C1 segment of cervical spinal cord (tissue), 14 donors: ENCODE results near the gene GHRL.
"Not testable (repeated sequence)": the region's sequence is repeated elsewhere in the genome, so short reads cannot be mapped to it uniquely, and the experiment has no call there.

Source experiments
- DNase-seq, 14 donors: peaks; one replicate each; lab custom pipeline; 2025; lab: John Stamatoyannopoulos, UW

The GHRL gene

DNA sequence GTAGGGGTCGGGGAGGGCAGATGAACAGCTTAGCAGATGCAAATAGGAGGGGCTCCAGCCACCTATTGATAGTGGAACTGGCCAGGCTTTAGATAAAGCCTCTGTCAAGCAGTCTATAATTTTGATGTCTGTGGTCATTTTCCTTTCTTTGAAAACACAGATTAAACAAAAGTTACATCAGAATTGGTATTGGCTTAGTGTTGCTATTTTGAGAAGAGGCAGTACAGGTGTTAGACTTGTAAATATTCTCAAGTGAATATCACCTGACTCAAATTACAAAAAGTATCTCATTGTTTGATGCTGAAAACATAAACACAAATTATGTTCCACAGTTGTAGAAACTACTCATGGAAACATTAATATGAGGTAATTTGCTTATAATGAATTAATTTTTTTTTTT, 18.1 kb downstream of the GHRL start:
- no peak for DNase-seq

DNA sequence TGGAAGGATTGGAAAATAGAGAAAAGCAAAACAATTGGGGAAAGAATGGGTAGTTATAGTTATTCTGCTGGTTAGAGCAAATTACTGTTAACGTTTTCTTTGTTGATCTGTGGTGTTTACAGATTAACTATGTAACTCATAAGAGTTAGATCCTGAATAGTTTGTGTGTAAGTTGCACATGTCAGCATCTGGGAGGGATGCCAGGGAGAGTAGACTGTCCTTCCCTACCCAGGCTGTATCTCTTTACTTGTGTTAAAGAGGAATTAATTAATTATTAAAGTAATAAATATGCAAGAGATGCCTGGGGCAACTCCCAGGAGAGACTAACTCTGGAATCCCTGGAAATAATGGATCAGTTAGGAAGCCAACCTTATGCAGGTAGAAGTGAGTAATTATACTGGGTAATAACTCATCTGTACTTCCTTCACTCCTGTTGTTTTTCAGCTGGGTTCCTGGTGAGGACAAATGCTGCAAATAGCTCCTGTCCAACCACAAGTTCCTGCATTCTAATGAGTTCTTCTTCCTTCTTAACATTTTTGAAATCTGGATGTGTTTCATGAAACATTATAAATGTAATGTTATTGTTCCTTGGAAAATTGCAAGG, 18.9 kb downstream of the GHRL start:
- DNase-seq: no peak

DNA sequence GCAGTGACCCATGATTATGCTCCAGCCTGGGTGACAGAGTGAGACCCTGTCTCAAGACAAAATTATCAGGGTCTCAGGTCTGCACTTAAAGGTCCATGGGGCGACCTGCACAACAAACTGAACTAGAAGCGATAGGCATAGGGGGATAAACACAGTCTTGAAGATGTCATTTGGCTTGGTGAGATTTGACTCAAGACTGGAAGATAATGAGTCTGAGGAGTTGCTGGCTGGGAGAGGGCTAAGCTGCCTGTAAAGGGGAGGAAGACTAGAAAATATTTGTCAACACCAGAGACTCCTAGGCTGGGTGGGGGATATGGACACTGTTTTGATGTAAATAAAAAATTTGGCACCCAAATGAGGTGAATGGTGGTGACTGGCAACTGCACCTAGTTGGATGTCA, 19.8 kb downstream of the GHRL start:
- DNase-seq: no peak

DNA sequence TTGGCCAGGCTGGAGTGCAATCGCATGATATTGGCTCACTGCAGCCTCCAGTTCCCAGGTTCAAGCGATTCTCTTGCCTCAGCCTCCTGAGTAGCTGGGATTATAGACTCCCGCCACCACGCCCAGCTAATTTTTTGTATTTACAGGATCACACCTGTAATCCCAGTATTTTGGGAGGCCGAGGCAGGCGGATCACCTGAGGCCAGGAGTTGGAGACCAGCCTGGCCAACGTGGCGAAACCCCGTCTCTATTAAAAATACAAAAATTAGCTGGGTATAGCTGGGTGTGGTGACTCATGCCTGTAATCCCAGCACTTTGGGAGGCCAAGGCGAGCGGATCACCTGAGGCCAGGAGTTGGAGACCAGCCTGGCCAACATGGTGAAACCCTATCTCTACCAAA, 20.3 kb downstream of the GHRL start:
- not testable (repeated sequence) for DNase-seq

DNA sequence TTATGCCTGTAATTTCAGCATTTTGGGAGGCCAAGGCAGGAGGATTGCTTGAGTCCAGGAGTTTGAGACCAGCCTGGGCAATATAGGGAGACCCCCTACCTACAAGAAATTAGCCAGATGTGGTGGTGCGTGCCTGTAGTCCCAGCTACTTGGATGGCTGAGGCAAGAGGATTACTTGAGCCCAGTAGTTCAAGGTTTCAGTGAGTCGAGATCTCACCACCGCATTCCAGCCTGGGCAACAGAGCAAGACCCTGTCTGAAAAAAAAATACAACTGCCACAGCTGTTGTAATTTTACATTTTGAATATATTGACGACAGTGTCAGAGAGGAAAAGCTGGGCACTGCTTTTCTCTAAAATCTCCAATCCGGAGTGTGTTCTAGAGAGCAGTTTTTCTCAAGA, 23.3 kb downstream of the GHRL start:
- DNase-seq: no peak

DNA sequence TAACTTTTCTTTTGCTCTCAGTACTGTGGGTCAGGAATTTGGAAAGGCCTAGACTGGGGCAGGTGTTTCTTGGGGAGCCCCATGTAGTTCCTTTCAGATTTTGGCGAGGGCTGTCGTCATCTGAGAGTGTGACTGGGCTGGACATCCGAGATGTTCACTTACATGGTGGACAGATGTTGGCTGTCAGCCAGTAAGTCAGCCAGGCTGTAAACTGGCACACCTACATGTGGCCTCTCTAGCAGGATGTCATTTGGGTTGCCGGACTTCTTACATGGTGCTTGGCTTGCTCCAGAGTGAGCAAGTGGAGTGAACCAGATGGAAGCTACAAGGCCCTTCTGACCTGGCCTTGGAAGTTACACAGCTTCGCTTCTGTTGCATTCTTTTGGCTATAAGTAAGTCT, 23.8 kb downstream of the GHRL start:
- DNase-seq: peak in 1 of 14 donors; percentile 7

DNA sequence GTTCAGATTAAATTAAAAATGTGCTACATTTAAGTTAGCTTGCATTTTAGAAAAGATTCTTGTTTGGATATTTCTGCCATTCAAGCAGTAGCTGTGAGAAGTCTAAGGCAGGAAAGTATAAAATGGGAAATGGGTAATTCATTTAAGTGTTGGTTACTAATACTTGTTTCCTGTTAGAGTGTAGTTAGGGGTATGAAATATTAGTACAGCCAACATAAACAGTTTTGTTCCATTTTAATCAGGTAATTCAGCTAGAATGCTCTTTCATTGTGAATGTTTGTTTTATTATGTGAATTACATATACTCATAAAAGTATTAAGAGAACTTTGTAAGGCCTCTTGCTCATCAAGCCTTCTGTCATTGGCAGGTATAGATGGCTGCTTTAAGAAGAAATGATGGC, 24.6 kb downstream of the GHRL start:
- no peak for DNase-seq

DNA sequence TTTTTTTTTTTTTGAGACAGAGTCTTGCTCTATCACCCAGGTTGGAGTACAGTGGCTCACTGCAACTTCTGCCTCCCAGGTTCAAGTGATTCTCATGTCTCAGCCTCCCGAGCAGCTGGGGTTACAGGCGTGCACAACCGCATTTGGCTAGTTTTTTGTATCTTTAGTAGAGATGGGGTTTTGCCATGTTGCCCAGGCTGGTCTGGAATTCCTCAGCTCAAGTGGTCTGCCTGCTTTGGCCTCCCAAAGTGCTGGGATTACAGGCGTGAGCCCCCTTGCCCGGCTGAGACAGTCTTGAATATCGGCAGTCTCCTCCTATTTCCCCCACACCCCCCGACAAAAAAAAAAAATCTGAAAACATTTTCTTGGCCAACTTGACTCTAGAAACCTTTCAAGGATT, 25.8 kb downstream of the GHRL start:
- DNase-seq: not testable (repeated sequence)

DNA sequence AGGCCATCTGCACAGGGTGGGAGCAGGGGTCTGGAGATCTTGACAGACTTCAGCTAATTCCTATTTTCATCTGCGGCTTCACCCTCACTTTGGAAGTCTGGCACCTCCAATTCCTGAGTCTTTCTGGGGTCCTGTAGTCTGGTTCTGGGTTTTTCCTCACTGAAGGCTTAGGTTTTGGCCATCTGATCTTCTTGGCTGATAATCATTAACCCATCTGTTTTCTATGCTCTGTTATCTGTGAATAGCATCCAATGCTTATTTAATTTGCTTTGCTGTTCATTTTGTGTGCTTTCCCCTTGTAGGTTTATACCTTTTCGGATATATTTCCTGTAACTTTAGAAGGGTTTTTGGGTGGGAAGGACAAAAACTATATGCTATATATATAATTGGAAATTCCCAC, 26.9 kb downstream of the GHRL start:
- DNase-seq: no peak

DNA sequence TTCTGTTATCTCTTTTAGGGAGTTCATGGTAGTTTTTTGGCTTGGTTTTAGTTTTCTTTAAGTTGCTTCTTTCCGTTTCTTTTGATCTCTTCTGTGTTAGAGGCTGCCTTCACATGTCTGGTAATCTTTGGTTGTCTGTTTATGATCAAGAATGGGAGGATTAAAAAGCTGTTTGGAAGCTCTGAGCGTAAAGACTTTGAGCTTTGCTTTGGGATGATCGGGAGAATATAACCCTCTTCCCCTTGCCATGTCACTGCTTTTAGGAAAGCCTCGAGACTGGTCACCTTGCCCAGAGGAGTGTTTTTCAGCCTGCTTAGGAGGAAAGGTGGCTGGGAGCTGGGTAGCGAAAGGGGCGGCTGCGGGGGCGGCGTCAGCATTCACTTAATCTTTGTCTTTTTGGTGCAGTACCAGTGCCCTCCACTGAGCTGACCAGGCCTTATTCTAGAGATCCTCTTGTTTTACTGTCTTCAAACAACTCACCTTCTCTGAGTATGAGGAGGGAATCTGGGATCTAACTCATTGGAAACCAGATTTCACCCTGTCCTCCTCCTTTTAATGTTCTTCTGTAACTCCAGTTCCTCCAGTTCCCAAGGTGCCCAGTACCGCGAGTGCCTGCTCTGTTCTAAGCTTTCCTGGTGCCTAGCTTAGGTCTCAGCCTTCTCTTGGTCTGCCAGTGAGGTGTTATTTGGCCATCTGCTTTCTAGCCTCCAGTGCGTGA, 28.9 kb downstream of the GHRL start:
- DNase-seq: peak in 1 of 14 donors; percentile 11

DNA sequence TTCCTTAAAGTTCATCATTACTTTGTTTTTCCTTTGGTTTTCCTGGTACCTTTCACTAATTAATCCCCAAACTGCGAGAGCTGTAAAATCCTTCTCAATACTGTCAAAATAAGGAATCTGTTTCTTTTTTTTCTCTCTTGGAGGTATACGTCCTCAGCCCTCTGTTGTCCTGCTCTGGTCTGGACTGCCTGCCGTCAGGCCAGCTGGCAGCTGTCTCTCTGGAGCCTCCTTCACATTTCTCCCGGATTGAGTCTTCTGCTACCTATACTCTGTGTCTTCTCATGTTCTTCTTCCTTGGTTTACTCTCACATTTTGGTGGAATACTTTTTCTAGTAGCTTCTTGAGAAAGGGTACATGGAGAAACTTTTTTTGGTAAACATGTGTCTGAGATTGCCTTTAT, 30.7 kb downstream of the GHRL start:
- DNase-seq: peak in 1 of 14 donors; percentile 13

DNA sequence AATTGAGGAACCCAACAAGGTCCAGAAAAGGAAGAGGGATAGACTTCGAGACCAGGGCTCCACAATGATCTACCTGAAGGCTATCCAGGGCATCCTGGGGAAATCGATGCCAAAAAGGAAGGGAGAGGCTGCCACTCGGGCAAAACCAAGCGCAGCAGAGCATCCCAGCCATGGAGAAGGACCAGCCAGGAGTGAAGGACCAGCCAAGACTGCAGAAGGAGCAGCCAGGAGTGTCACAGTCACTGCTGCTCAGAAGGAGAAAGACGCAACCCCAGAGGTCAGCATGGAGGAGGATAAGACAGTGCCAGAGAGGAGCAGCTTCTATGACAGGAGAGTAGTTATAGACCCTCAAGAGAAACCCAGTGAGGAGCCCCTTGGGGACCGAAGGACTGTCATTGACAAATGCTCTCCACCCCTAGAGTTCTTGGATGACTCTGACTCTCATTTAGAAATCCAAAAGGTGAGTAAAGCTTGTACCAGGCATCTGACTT, 32.5 kb downstream of the GHRL start:
- DNase-seq: no peak

DNA sequence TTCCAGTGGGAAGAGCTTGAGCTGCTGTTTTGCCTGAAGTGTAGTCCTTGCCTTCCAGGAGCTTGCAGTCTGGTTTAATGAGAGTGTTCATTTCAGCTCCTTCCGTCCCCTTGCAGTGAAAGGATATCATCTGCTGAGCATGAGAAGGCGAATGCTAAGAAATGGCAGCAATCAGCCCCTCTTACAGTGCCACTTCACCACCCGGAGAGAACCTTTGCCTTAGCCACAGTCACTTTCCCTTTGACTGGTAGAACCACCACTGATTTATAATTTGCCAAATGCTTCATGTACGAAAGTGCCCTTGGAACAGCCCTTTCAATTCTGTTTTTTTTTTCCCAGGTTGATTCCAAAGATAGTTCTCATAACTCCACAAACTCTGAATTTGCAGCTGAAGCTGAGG, 32.9 kb downstream of the GHRL start:
- DNase-seq: no peak

DNA sequence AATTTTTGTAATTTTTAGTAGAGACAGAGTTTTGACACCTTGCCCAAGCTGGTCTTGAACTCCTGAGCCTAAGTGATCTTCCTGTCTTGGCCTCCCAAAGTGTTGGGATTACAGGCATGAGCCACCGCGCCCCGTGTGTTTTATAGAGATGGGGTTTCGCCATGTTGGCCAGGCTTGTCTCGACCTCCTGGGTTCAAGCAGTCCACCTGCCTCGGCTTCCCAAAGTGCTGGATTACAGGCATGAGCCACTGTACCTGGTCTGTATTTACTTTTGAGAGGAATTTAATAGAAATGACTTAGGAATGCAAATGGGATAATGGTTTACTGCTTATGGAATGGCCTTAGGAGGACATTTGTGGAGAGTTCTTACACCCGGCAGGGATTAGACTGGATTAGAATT, 33.7 kb downstream of the GHRL start:
- no peak for DNase-seq

DNA sequence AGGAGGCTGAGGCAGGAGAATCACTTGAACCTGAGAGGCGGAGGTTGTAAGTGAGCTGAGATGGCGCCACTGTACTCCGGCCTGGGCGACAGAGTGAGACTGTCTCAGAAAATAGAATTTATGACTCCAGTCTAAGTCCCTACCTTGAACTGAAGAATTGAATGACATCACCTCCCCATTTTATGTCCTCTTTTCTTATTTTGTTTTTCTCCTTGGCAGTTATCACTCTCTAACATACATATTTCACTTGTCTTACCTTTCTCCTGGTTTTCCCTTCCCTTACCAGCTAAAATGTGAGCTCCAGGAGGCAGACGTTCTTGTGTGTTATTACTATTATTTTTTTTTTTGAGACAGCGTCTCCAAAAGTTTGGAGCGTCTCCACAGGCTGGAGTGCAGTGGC, 36.9 kb downstream of the GHRL start:
- no peak for DNase-seq

DNA sequence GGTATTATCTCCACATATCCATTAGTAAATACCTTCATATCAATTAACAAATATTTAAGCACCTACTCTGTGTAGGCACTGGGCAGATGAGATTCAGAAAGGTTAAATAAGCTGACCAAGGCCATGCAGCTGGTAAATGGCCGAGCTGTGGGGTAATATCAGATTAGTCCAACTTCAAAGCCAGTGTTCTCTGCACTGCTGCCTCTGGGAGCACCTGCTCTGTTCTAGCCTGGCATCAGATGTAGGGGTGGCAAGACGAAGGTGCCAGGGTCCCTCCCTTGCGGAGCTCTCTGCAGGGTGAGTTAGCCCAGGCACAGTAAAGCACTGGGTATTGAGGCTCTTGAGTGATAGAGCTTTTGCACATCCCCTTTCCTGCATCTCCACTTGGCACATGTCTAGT, 39.0 kb downstream of the GHRL start:
- DNase-seq: no peak

DNA sequence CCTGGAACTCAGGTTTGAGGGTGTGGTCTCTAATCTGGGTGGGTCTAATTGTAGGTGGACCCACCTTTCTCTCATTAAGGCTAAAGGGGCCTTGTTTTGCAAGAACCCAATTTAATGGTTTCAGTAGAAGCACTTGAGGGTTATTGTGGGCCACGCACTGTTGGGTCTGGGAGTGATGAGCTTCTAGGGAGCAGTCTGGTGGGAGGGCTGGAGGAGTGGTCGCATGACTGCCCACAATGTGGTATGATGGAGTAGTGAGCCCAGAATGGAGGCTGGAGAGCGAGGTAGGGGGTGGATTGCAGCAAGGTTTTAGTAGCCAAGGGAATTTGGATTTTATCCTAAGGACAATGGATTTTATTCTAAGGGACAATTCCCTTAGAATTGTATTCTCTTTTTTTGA, 41.7 kb downstream of the GHRL start:
- no peak for DNase-seq

DNA sequence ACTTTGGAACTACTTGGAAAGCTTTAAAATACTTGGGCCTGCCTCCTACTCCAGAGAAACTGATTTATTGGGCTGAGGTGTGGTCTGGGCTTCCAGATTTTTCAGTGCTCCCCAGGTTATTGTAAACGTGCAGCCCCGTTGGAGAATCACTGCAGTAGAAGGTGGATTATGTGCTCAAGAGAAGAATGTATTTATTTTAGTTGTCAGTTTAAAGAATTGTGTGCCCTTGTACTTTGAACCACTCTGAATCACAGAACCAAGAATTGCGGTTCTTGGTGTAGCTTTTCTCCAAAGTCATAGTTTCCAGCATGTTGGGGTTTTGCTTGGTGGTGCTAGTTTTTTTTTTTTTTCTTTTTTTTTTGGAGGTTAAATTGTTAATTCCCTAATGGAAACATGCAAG, 42.9 kb downstream of the GHRL start:
- no peak for DNase-seq

DNA sequence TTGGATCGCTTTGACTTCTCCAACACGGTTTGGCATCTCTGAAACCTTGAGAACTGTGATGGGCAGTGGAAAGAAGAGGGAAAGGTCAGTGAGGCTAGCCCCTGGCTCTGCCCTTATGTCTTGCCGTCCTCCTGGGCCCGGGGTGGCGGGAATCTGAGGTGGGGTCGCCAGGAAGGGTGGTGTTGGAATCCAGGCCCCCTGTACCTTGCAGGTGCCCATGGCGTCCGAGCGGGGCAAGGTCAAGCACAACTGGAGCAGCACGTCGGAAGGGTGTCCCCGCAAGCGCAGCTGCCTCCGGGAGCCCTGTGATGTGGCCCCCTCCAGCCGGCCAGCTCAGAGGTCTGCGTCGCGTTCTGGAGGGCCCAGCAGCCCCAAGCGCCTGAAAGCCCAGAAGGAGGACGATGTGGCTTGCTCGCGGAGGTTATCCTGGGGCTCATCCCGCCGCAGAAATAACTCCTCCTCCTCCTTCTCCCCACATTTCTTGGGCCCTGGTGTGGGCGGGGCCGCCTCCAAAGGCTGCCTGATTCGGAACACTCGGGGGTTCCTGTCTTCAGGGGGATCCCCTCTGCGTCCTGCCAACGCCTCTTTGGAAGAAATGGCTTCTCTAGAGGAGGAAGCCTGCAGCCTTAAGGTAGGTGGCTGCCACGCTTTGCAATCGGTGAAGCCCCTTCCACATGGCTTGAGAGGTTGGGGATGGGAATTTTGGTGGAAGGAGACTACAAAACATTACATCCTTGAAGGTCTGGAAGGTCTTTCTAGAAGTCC, 43.6 kb downstream of the GHRL start:
- peak in 5 of 14 donors; percentile 17 to 47 (median 27) for DNase-seq

DNA sequence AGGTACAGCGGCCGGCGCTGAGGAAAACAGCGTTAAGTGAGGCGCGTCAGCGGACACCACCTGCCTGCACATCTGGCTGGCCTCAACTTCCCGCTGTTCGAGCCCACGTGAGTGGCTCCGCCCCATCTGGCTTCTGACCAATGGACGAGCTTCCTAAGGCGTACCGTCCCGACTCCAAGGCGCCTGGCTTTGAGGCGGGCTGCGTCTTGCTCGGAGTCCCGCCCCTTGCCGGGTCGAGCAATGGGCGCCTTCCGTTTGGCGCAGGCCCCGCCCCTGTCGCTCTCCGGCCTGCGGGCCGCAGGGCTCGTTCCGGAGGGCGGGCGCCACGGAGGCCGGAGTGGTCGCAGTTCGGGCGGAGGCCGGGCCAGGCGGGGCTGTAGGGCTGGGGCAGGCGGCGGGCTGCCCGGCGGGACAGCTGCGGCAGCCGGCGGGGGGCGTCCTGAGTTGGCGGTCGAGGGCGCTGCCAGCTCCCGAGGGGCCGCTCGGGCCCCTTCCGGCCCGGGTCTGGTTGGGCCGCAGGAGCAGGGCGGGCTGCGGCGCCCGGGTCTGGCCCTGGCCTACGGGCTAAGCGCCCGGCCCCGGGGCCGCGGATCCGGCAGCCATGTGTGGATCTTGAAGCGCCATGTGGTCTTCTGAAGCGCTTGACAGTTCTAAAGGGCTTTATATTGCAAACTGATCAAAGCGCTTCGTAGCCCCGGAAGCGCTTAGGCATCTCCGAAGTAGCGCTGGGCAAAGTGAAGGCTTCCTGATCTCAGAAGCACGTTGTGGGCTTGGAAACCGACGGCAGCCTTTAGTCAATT, 44.4 kb downstream of the GHRL start, which contains the start of gene TATDN2:
Gene TATDN2 (plus strand): TSS at position 276 of the 800 bp plus-strand sequence. CDS start 742 bp downstream, outside the sequence.
- peak in 13 of 14 donors; percentile 37 to 91 (median 82) for DNase-seq

DNA sequence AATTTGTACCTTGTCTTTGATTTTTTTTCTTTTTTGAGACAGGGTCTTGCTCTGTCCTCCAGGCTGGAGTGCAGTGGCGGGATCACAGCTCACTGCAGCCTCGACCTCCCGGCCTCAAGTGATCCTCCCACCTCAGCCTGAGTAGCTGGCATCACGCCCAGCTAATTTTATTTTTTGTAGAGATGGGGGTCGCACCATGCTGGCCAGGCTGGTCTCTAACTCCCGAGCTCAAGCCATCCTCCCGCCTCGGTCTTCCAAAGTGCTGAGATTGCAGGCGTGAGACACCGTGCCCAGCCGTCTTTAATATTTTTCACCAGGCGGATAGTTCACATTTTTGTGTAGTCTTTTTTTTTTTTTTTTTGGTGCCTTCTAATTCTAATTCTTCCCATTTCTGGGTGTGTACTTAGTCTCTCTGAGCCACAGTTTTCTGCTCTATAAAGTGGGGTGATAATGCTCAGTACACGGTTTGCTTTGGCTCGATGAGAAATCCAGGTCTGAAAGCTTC, 45.0 kb downstream of the GHRL start:
- DNase-seq: no peak
